Colonic mucosa (tissue), 4 donors: ENCODE results near the gene SLC27A1. TPM values are rescaled to one million over a fixed set of nuclear protein-coding genes. Genes with fewer than 3 reads are reported as not detected.

Experiments used
- DNase-seq: peaks from one replicate; pipeline ENCODE4 v3.0.0-alpha.2; 2020
- H3K27ac ChIP-seq: fragments of 200-600 bp; one replicate; pipeline ENCODE4 v1.8.0; 2021
- H3K27me3 ChIP-seq: fragments of 200-600 bp; one replicate; pipeline ENCODE4 v1.8.0; 2021
- H3K36me3 ChIP-seq: fragments of 200-600 bp; one replicate; pipeline ENCODE4 v1.8.0; 2021
- H3K4me1 ChIP-seq: fragments of 200-600 bp; one replicate; pipeline ENCODE4 v1.8.0; 2021; ENCODE audit warnings: mild to moderate bottlenecking
- H3K4me3 ChIP-seq: fragments of 200-600 bp; one replicate; pipeline ENCODE4 v1.8.0; 2021
- H3K9ac ChIP-seq, 2 donors: one replicate each; pipeline ENCODE4 v1.7.0; 2013; ENCODE audit warnings: control low read depth in 2 of 2, low read depth in 2 of 2, low read length in 2 of 2
- H3K9me3 ChIP-seq: fragments of 200-600 bp; one replicate; pipeline ENCODE4 v1.8.0; 2021
- CTCF ChIP-seq: fragments of 200-600 bp; IDR thresholded peaks from one replicate; pipeline ENCODE4 v1.8.0; 2022; ENCODE audit warnings: antibody characterized with exemption, mild to moderate bottlenecking
- intact Hi-C: fragments of 100-400 bp; cut with DNase I; formaldehyde crosslinking; loops from one replicate; pipeline ENCODE4 v1.14.1; 2022
- total RNA-seq, 2 donors: library from RNA; stranded (reverse); fragmentation: NEBNext Ultra II Directional in 1 of 2; extraction: Animal tissue kit (Norgen Biotek cat#: 25700) in 1 of 2; gene quantifications; one replicate each; pipeline ENCODE4 v1.2.1, GENCODE V29; 2021
- donor health status: healthy.
- donor health status: DM: no; HTN: no; CAD: no.
- donor health status: DM: no; HTN: no; CAD: no.

The SLC27A1 gene
- total RNA-seq, 2 donors from 2014 or later: 4.2 to 5.1 TPM

- no peak overlapping the region for H3K27ac ChIP-seq
- intact Hi-C loops: no loop called here
These were observed 69.8 kb downstream of the SLC27A1 start for GRCh38 chr19:17540174-17540573.

GRCh38 chr19:17541184-17541759 lies 70.9 kb downstream of the SLC27A1 start:
- H3K27me3 ChIP-seq: no peaks in the 10 kb centered on the region
- no peak for TF ChIP-seq CTCF
- H3K9me3 ChIP-seq: no peaks in the 10 kb centered on the region
- no peak overlapping the region for H3K4me3 ChIP-seq
- H3K27ac ChIP-seq: no peak overlapping the region
- no peak overlapping the region for H3K9ac ChIP-seq
- intact Hi-C loops: no loop called here
- no peaks in the 10 kb centered on the region for H3K36me3 ChIP-seq
- DNase-seq: no peak
- H3K4me1 ChIP-seq: peaks cover 8% of the 10 kb centered on the region

More at GRCh38 chr19:17540174-17540573, 69.8 kb downstream of the SLC27A1 start:
- Histone ChIP-seq H3K4me3 (no peak overlapping the region), H3K27me3 (no peaks in the 10 kb centered on the region), H3K36me3 (no peaks in the 10 kb centered on the region), H3K9me3 (no peaks in the 10 kb centered on the region), H3K9ac (no peak overlapping the region), H3K4me1 (peaks cover 8% of the 10 kb centered on the region)
- no peak for DNase-seq
- TF ChIP-seq CTCF: no peak

- intact Hi-C loops: no loop called here
These were observed 71.7 kb downstream of the SLC27A1 start for GRCh38 chr19:17542042-17542441.

GRCh38 chr19:17542793-17543582 lies 72.7 kb downstream of the SLC27A1 start:
- no peak overlapping the region for H3K9ac ChIP-seq
- H3K36me3 ChIP-seq: no peaks in the 10 kb centered on the region
- H3K27ac ChIP-seq: no peak overlapping the region
- no peaks in the 10 kb centered on the region for H3K9me3 ChIP-seq
- no peak for TF ChIP-seq CTCF
- H3K27me3 ChIP-seq: no peaks in the 10 kb centered on the region
- peaks cover 8% of the 10 kb centered on the region for H3K4me1 ChIP-seq
- intact Hi-C loops: no loop called here
- DNase-seq: no peak
- no peak overlapping the region for H3K4me3 ChIP-seq

More at GRCh38 chr19:17542042-17542441, 71.7 kb downstream of the SLC27A1 start:
- Histone ChIP-seq H3K27me3 (no peaks in the 10 kb centered on the region), H3K27ac (no peak overlapping the region), H3K9ac (no peak overlapping the region), H3K36me3 (no peaks in the 10 kb centered on the region), H3K4me3 (no peak overlapping the region), H3K9me3 (no peaks in the 10 kb centered on the region), H3K4me1 (peaks cover 8% of the 10 kb centered on the region)
- no peak for DNase-seq
- no peak for TF ChIP-seq CTCF

GRCh38 chr19:17543986-17544385 lies 73.7 kb downstream of the SLC27A1 start:
- Histone ChIP-seq H3K4me1 (peaks cover 4% of the 10 kb centered on the region), H3K9ac (no peak overlapping the region), H3K27ac (no peak overlapping the region), H3K36me3 (no peaks in the 10 kb centered on the region), H3K27me3 (no peaks in the 10 kb centered on the region), H3K9me3 (no peaks in the 10 kb centered on the region), H3K4me3 (no peak overlapping the region)
- DNase-seq: no peak
- intact Hi-C loops: no loop called here
- no peak for TF ChIP-seq CTCF
